ENCODE results near the gene PROK2. TPM values are rescaled to one million over a fixed set of nuclear protein-coding genes. Genes with fewer than 3 reads are reported as not detected.

The PROK2 gene
- total and polyA plus RNA-seq, 2 experiments from 2014 or later = 2.1 to 2.3 TPM

DNA sequence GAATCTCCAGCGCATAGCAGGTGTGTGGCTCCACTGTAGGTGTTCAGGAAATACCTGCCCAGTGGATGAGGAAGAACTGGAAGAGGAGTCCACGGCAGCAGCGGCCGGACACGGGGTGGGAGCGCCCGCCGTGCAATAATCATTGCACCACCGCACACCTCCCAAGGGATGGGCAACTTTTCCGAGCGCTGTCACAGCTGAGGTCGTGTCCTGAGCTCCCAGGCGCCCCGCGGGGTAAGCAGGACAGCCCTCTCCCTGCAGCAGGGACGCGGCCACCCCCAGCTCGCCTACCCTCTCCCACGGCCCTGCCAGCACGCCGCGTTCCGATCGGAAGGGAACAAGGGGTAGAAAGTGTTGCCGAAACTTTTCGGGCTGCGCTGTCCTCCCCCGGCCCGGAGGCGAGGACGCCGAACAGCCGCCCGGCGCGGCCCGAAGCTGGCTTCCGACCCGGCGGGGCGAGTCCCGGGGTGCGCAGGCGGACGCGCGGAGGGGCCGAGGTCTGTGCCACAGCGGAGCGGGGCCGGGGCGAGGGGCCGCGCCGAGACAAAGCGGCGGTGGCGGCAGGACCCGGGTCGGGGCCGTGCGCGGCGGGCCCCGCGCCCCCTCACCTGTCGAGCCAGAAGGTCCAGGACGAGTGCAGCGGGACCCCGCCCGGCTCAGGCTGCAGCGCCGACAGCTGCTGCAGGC, 60.2 kb downstream of the PROK2 start:
- peak overlapping the region; percentile 78 for H3K4me3 Mint-ChIP-seq
- H3K27me3 Mint-ChIP-seq (ENCODE audit: insufficient read depth, low read depth, poor library complexity) = peaks cover 33% of the 10 kb centered on the region
- no peak overlapping the region for H3K27ac Mint-ChIP-seq
- H3K27ac ChIP-seq (ENCODE audit: low read depth) = no peak overlapping the region
- DNase-seq (ENCODE audit: low spot score) (peak; percentile 60), ATAC-seq (peak; percentile 29)
- H4K20me1 ChIP-seq (replicated peaks; ENCODE audit: insufficient read depth) = peaks cover 4% of the 10 kb centered on the region; the same call in 1 of the 2 replicates
- H3K9me2 ChIP-seq (ENCODE audit: insufficient read depth) = no peaks in the 10 kb centered on the region
- no peaks in the 10 kb centered on the region; the same call in 2 of the 3 replicates for H3K36me3 Mint-ChIP-seq (ENCODE audit: low read depth)
- no peaks in the 10 kb centered on the region for H3K36me3 ChIP-seq (ENCODE audit: insufficient read depth)
- H3K79me2 ChIP-seq (replicated peaks; ENCODE audit: insufficient read depth) = peaks cover 6% of the 10 kb centered on the region; the same call in 1 of the 2 replicates
- 0 out of 2 replicates have a peak, but pooled peaks cover 5% of the 10 kb centered on the region for H3F3A ChIP-seq (replicated peaks; ENCODE audit: low read depth)
- H3K9me3 Mint-ChIP-seq = no peaks in the 10 kb centered on the region; the same call in 2 of the 3 replicates
- peaks cover 31% of the 10 kb centered on the region for H3K27me3 ChIP-seq (ENCODE audit: insufficient read depth)
- H3K4me1 ChIP-seq (ENCODE audit: insufficient read depth) = peaks cover 18% of the 10 kb centered on the region
- TF ChIP-seq, protein P1, sequence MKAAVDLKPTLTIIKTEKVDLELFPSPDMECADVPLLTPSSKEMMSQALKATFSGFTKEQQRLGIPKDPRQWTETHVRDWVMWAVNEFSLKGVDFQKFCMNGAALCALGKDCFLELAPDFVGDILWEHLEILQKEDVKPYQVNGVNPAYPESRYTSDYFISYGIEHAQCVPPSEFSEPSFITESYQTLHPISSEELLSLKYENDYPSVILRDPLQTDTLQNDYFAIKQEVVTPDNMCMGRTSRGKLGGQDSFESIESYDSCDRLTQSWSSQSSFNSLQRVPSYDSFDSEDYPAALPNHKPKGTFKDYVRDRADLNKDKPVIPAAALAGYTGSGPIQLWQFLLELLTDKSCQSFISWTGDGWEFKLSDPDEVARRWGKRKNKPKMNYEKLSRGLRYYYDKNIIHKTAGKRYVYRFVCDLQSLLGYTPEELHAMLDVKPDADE (IDR thresholded peaks at IDR 0.05) = no peak
- TF ChIP-seq, protein P2, sequence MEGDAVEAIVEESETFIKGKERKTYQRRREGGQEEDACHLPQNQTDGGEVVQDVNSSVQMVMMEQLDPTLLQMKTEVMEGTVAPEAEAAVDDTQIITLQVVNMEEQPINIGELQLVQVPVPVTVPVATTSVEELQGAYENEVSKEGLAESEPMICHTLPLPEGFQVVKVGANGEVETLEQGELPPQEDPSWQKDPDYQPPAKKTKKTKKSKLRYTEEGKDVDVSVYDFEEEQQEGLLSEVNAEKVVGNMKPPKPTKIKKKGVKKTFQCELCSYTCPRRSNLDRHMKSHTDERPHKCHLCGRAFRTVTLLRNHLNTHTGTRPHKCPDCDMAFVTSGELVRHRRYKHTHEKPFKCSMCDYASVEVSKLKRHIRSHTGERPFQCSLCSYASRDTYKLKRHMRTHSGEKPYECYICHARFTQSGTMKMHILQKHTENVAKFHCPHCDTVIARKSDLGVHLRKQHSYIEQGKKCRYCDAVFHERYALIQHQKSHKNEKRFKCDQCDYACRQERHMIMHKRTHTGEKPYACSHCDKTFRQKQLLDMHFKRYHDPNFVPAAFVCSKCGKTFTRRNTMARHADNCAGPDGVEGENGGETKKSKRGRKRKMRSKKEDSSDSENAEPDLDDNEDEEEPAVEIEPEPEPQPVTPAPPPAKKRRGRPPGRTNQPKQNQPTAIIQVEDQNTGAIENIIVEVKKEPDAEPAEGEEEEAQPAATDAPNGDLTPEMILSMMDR (conservative IDR thresholded peaks at IDR 0.05; ENCODE audit: low read depth in 2 of 2) = no peak
- TF ChIP-seq NANOG (IDR thresholded peaks at IDR 0.05; ENCODE audit: borderline replicate concordance) (no peak), POLR2AphosphoS5 (IDR thresholded peaks at IDR 0.05; ENCODE audit: low read depth) (no peak), STAT1 (IDR thresholded peaks at IDR 0.05; ENCODE audit: unreplicated experiment) (no peak), ZNF331 (CRISPR knock-in tag; IDR thresholded peaks at IDR 0.05; ENCODE audit: low read depth) (no peak), CREB1 (CRISPR knock-in tag; IDR thresholded peaks at IDR 0.05; ENCODE audit: low read depth) (no peak), JUNB (IDR thresholded peaks at IDR 0.05; ENCODE audit: unreplicated experiment) (no peak), EZH2 (IDR thresholded peaks at IDR 0.05; ENCODE audit: low read depth, unreplicated experiment) (no peak), EZH2phosphoT487 (IDR thresholded peaks at IDR 0.05; ENCODE audit: unreplicated experiment) (no peak), ZNF114 (CRISPR knock-in tag; IDR thresholded peaks at IDR 0.05) (no peak)
- TF ChIP-seq, protein P3, sequence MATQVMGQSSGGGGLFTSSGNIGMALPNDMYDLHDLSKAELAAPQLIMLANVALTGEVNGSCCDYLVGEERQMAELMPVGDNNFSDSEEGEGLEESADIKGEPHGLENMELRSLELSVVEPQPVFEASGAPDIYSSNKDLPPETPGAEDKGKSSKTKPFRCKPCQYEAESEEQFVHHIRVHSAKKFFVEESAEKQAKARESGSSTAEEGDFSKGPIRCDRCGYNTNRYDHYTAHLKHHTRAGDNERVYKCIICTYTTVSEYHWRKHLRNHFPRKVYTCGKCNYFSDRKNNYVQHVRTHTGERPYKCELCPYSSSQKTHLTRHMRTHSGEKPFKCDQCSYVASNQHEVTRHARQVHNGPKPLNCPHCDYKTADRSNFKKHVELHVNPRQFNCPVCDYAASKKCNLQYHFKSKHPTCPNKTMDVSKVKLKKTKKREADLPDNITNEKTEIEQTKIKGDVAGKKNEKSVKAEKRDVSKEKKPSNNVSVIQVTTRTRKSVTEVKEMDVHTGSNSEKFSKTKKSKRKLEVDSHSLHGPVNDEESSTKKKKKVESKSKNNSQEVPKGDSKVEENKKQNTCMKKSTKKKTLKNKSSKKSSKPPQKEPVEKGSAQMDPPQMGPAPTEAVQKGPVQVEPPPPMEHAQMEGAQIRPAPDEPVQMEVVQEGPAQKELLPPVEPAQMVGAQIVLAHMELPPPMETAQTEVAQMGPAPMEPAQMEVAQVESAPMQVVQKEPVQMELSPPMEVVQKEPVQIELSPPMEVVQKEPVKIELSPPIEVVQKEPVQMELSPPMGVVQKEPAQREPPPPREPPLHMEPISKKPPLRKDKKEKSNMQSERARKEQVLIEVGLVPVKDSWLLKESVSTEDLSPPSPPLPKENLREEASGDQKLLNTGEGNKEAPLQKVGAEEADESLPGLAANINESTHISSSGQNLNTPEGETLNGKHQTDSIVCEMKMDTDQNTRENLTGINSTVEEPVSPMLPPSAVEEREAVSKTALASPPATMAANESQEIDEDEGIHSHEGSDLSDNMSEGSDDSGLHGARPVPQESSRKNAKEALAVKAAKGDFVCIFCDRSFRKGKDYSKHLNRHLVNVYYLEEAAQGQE (IDR thresholded peaks at IDR 0.05; ENCODE audit: unreplicated experiment) = no peak
- TF ChIP-seq, protein P4, sequence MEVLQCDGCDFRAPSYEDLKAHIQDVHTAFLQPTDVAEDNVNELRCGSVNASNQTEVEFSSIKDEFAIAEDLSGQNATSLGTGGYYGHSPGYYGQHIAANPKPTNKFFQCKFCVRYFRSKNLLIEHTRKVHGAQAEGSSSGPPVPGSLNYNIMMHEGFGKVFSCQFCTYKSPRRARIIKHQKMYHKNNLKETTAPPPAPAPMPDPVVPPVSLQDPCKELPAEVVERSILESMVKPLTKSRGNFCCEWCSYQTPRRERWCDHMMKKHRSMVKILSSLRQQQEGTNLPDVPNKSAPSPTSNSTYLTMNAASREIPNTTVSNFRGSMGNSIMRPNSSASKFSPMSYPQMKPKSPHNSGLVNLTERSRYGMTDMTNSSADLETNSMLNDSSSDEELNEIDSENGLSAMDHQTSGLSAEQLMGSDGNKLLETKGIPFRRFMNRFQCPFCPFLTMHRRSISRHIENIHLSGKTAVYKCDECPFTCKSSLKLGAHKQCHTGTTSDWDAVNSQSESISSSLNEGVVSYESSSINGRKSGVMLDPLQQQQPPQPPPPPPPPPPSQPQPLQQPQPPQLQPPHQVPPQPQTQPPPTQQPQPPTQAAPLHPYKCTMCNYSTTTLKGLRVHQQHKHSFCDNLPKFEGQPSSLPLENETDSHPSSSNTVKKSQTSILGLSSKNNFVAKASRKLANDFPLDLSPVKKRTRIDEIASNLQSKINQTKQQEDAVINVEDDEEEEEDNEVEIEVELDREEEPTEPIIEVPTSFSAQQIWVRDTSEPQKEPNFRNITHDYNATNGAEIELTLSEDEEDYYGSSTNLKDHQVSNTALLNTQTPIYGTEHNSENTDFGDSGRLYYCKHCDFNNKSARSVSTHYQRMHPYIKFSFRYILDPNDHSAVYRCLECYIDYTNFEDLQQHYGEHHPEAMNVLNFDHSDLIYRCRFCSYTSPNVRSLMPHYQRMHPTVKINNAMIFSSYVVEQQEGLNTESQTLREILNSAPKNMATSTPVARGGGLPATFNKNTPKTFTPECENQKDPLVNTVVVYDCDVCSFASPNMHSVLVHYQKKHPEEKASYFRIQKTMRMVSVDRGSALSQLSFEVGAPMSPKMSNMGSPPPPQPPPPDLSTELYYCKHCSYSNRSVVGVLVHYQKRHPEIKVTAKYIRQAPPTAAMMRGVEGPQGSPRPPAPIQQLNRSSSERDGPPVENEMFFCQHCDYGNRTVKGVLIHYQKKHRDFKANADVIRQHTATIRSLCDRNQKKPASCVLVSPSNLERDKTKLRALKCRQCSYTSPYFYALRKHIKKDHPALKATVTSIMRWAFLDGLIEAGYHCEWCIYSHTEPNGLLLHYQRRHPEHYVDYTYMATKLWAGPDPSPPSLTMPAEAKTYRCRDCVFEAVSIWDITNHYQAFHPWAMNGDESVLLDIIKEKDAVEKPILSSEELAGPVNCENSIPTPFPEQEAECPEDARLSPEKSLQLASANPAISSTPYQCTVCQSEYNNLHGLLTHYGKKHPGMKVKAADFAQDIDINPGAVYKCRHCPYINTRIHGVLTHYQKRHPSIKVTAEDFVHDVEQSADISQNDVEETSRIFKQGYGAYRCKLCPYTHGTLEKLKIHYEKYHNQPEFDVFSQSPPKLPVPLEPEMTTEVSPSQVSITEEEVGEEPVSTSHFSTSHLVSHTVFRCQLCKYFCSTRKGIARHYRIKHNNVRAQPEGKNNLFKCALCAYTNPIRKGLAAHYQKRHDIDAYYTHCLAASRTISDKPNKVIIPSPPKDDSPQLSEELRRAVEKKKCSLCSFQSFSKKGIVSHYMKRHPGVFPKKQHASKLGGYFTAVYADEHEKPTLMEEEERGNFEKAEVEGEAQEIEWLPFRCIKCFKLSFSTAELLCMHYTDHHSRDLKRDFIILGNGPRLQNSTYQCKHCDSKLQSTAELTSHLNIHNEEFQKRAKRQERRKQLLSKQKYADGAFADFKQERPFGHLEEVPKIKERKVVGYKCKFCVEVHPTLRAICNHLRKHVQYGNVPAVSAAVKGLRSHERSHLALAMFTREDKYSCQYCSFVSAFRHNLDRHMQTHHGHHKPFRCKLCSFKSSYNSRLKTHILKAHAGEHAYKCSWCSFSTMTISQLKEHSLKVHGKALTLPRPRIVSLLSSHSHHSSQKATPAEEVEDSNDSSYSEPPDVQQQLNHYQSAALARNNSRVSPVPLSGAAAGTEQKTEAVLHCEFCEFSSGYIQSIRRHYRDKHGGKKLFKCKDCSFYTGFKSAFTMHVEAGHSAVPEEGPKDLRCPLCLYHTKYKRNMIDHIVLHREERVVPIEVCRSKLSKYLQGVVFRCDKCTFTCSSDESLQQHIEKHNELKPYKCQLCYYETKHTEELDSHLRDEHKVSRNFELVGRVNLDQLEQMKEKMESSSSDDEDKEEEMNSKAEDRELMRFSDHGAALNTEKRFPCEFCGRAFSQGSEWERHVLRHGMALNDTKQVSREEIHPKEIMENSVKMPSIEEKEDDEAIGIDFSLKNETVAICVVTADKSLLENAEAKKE (CRISPR knock-in tag; IDR thresholded peaks at IDR 0.05) = no peak
- H3K4me2 ChIP-seq = peak overlapping the region; percentile 98
- H2AFZ ChIP-seq = peak overlapping the region; percentile 91
- H3K4me3 ChIP-seq = peak overlapping the region; percentile 82
- peaks cover 35% of the 10 kb centered on the region for H3K4me1 Mint-ChIP-seq
